Muscle layer of duodenum (tissue), 2 donors: Measurements from ENCODE around the gene FAM168A.

ENCODE experiments used
- H3K27ac ChIP-seq: one replicate; pipeline ENCODE4 v1.7.0; 2013; ENCODE audit warnings: mild to moderate bottlenecking, low read length
- H3K27me3 ChIP-seq: one replicate; pipeline ENCODE4 v1.7.0; 2013; ENCODE audit warnings: low read depth, mild to moderate bottlenecking, control low read depth, low read length
- H3K36me3 ChIP-seq, 2 donors: one replicate each; pipeline ENCODE4 v1.7.0; 2013; ENCODE audit warnings: low read length in 2 of 2, control low read depth in 1 of 2, mild to moderate bottlenecking in 1 of 2; ENCODE audit not compliant: insufficient read depth in 2 of 2, control insufficient read depth in 1 of 2
- H3K4me1 ChIP-seq, 2 donors: one replicate each; pipeline ENCODE4 v1.7.0; 2013; ENCODE audit warnings: low read length in 2 of 2, mild to moderate bottlenecking in 2 of 2, control low read depth in 1 of 2, moderate library complexity in 1 of 2; ENCODE audit not compliant: insufficient read depth in 2 of 2, control insufficient read depth in 1 of 2
- H3K4me3 ChIP-seq, 2 donors: one replicate each; pipeline ENCODE4 v1.7.0; 2013; ENCODE audit warnings: low read length in 2 of 2, low read depth in 1 of 2, mild to moderate bottlenecking in 1 of 2
- H3K9me3 ChIP-seq, 2 donors: one replicate each; pipeline ENCODE4 v1.7.0; 2013; ENCODE audit warnings: low read length in 2 of 2, control low read depth in 1 of 2, mild to moderate bottlenecking in 1 of 2; ENCODE audit not compliant: control insufficient read depth in 1 of 2
- donor health status: healthy.

The FAM168A gene

GRCh38 chr11:73398132-73398526 lies 199.8 kb downstream of the FAM168A start:
- H3K27ac ChIP-seq: no peak overlapping the region
- no peak overlapping the region for H3K4me3 ChIP-seq
- no peaks in the 10 kb centered on the region for H3K4me1 ChIP-seq
- no peaks in the 10 kb centered on the region for H3K36me3 ChIP-seq
- H3K27me3 ChIP-seq: no peaks in the 10 kb centered on the region
- H3K9me3 ChIP-seq: no peaks in the 10 kb centered on the region

DNA sequence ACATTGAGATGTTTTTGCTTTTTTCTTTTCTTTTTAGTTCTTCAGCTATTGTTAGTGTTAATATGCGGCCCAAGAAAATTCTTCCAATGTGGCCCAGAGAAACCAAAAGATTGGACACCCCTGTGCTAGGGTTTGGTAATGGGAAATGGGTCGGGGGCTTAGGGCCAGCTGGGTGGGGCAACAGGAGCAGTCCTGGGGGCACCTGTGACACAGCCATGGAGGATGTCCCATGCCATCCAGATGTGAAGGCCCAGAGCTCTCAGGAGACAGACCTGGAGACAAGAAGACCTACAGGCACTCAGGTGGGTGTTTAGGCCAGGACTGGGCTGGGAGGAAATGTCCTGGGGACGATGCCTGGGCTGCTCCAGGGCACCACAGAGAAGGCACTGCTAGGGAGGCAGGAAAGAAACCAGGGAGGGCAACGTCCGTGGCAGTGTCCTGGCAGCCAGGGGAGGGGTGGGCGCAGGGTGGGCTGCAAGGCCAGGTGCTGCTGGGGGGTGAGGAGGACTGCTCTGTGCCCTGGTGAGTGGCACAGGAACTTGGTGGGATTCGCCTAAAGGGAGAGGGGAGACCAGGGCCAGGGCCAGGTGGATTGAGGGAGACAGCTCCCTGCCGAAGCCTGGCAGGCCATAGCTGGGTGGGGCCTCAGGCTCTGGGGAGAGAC lies 200.3 kb downstream of the FAM168A start:
- Histone ChIP-seq H3K4me1 (no peaks in the 10 kb centered on the region), H3K27ac (no peak overlapping the region), H3K36me3 (no peaks in the 10 kb centered on the region), H3K9me3 (no peaks in the 10 kb centered on the region), H3K4me3 (no peak overlapping the region), H3K27me3 (no peaks in the 10 kb centered on the region)

- Histone ChIP-seq H3K4me1 (no peaks in the 10 kb centered on the region), H3K27me3 (no peaks in the 10 kb centered on the region), H3K36me3 (no peaks in the 10 kb centered on the region), H3K9me3 (no peaks in the 10 kb centered on the region), H3K4me3 (no peak overlapping the region), H3K27ac (no peak overlapping the region)
Observed at GRCh38 chr11:73396985-73397384, 200.9 kb downstream of the FAM168A start.

GRCh38 chr11:73396251-73396930 lies 201.5 kb downstream of the FAM168A start:
- no peak overlapping the region for H3K4me3 ChIP-seq
- no peaks in the 10 kb centered on the region for H3K4me1 ChIP-seq
- H3K27ac ChIP-seq: no peak overlapping the region
- H3K36me3 ChIP-seq: no peaks in the 10 kb centered on the region
- H3K9me3 ChIP-seq: no peaks in the 10 kb centered on the region
- H3K27me3 ChIP-seq: no peaks in the 10 kb centered on the region

GRCh38 chr11:73395297-73396208 lies 202.4 kb downstream of the FAM168A start:
- no peaks in the 10 kb centered on the region for H3K9me3 ChIP-seq
- no peaks in the 10 kb centered on the region for H3K36me3 ChIP-seq
- H3K4me1 ChIP-seq: no peaks in the 10 kb centered on the region
- no peak overlapping the region for H3K4me3 ChIP-seq
- H3K27ac ChIP-seq: no peak overlapping the region
- no peaks in the 10 kb centered on the region for H3K27me3 ChIP-seq

DNA sequence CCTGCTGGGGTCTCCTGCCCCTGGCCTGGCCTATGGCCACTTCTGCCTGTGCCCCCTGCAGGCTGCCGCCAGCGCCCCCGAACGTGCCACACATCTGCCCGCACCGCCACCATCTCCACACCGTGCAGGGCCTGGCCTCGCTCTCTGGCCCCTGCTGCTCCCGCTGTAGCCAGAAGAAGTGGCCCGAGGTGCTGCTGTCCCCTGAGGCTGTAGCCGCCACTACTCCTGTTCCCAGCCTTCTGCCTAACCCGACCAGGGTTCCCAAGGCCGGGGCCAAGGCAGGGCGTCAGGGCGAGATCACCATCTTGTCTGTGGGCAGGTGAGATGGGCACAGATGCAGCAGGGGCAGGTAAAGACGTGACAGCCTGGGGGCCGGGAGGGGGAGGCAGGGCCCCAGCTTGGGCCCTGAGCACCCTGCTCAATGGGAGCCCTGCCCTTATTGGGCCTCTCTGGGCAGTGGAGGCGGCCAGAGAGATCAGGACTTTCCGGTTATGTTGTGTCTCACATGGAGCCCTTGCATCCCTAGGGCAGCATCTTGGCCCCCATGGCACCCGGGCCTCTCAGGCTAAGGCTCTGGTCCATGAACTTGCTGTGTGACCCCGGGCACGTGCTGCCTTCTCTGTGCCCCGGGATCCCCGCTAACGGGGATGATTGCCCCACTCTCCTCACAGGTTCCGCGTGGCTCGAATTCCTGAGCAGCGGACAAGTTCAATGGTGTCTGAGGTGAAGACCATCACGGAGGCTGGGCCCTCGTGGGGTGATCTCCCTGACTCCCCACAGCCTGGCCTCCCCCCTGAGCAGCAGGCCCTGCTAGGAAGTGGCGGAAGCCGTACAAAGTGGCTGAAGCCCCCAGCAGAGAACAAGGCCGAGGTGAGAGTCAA lies 203.3 kb downstream of the FAM168A start:
- Histone ChIP-seq H3K9me3 (no peaks in the 10 kb centered on the region), H3K27ac (no peak overlapping the region), H3K27me3 (no peaks in the 10 kb centered on the region), H3K4me1 (no peaks in the 10 kb centered on the region), H3K4me3 (no peak overlapping the region), H3K36me3 (no peaks in the 10 kb centered on the region)

GRCh38 chr11:73393479-73394415 lies 204.2 kb downstream of the FAM168A start:
- H3K27ac ChIP-seq: no peak overlapping the region
- H3K27me3 ChIP-seq: no peaks in the 10 kb centered on the region
- H3K4me1 ChIP-seq: peaks cover 0 to under 1% of the 10 kb centered on the region in 2 donors
- H3K4me3 ChIP-seq: no peak overlapping the region
- H3K36me3 ChIP-seq: no peaks in the 10 kb centered on the region
- no peaks in the 10 kb centered on the region for H3K9me3 ChIP-seq

GRCh38 chr11:73393011-73393380 lies 204.9 kb downstream of the FAM168A start:
- Histone ChIP-seq H3K9me3 (no peaks in the 10 kb centered on the region), H3K27ac (no peak overlapping the region), H3K27me3 (no peaks in the 10 kb centered on the region), H3K4me3 (no peak overlapping the region), H3K36me3 (no peaks in the 10 kb centered on the region), H3K4me1 (peaks cover 0 to 4% of the 10 kb centered on the region in 2 donors)

DNA sequence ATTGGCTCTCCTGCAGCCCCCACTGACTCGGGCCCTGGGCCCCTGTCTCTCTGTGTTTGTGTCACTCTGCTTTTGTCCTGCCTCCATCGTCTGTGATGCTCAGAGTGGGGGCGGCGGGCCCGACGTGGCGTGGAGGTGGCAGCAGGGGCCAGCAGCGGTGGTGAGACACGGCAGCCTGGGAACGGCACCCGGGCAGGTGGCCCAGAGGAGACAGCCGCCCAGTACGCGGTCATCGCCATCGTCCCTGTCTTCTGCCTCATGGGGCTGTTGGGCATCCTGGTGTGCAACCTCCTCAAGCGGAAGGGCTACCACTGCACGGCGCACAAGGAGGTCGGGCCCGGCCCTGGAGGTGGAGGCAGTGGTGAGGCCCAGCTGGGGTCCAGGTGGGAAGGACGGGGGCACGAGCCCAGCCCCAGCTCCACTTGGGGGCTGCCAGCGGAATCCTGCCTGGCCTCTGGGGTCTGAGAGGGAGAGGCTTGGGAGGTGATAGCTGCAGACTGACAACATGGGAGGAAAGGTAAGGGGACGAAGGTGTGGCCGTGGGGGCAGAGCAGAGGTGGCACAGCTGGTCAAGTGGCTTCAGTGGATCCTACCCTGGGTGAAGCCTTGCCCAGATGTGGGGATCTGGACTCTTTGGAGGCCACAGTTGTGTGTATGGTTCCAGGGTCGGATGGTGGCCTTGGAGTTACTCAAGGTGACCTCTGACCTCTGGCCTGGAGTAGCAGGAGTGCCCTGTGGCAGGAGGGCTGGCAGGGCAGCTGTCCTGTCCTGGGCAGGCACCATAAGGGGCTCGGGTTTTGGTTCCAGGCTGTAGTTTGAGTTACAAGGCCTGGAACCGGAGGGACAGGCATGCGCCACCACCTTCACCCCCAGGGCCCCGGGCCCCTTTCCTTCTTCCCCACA lies 205.6 kb downstream of the FAM168A start:
- H3K27me3 ChIP-seq: no peaks in the 10 kb centered on the region
- H3K4me1 ChIP-seq: peaks cover 0 to 4% of the 10 kb centered on the region in 2 donors
- H3K36me3 ChIP-seq: no peaks in the 10 kb centered on the region
- no peak overlapping the region for H3K27ac ChIP-seq
- no peaks in the 10 kb centered on the region for H3K9me3 ChIP-seq
- no peak overlapping the region for H3K4me3 ChIP-seq
